HFF-Myc (cell line): ENCODE results near the gene EBF4.

Experiments used
- DNase-seq: peaks from one replicate; pipeline ENCODE4 v3.0.0-alpha.2; 2011; ENCODE audit warnings: low read depth; ENCODE audit errors: extremely low read depth
- H3K4me3 ChIP-seq: replicated peaks from 2 replicates; pipeline ENCODE4 v1.5.1; 2011; ENCODE audit warnings: low read depth, mild to moderate bottlenecking, control low read depth, low read length
- CTCF ChIP-seq: IDR thresholded peaks from 2 replicates; pipeline ENCODE4 v1.5.1; 2012; ENCODE audit warnings: mild to moderate bottlenecking, low read depth, low read length, control low read depth; ENCODE audit errors: missing control alignments

Gene EBF4

GRCh38 chr20:2757969-2758368 is 65.4 kb downstream of the EBF4 start:
- no peak for DNase-seq
- no peak for TF ChIP-seq CTCF

GRCh38 chr20:2759143-2759542 is 66.6 kb downstream of the EBF4 start:
- no peak for TF ChIP-seq CTCF
- H3K4me3 ChIP-seq, result no peak overlapping the region
- DNase-seq, result no peak

More at GRCh38 chr20:2757969-2758368, 65.4 kb downstream of the EBF4 start:
- no peak overlapping the region for H3K4me3 ChIP-seq

DNA sequence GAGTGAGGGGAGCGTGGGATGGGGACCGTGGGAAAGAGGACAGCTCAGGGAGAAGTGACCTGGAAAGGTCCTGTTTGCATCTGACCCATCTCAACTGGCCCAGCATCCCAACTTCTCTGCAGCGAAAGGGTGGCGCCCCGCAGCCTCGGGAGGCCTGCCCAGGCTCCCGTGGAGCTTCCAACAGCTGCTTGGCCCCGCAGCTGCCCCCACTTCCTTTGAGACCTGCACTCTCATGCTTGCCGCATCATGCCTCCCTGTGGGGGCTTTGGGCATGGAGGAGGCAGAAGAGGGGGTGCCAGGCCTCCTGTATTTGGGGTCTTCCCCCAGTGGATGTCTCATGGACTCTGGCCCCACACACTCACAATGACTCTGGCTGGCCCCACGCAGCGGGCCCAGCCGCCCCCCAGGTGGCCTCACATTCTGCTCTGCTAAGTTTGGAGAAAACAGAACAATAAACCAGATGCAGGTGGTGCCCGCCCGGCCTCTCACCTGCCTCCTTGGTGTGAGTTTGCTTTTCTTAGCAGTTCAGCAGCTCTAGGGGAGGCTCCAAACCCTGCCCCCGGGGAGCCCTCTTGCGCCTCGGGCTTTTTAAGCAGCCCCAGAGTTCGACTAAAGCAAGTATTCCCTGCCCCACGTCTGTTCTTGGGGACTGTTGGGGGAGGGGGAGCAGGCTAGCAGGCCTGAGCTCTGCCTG is 67.2 kb downstream of the EBF4 start:
- TF ChIP-seq CTCF, result no peak
- no peak overlapping the region for H3K4me3 ChIP-seq
- DNase-seq, result no peak

- H3K4me3 ChIP-seq, result no peak overlapping the region
- TF ChIP-seq CTCF, result no peak
- no peak for DNase-seq
These were observed 67.8 kb downstream of the EBF4 start for GRCh38 chr20:2760297-2760951.

DNA sequence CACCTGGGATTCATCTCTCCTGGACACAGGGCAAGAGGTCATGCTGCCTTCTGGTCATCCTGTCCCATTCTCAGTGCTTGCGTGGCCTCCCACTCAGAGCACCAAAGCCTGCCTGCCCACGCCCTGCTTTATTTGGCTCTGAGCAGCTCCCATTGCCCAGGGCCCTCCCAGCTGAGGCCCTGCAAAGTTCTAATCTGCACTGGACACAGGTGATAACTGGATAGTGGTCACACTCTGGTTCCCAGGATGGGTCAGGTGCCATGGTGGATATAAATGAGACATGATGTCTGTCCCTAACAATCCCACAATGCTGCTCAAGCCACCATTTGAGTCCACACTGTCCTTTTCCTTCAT is 68.3 kb downstream of the EBF4 start:
- no peak overlapping the region for H3K4me3 ChIP-seq
- no peak for TF ChIP-seq CTCF
- DNase-seq, result no peak

GRCh38 chr20:2761885-2762284 is 69.3 kb downstream of the EBF4 start:
- TF ChIP-seq CTCF, result no peak
- no peak overlapping the region for H3K4me3 ChIP-seq
- no peak for DNase-seq
